NCI-H1048 (cell line): Measurements from ENCODE around the gene CLASP1.
"Not testable (repeated sequence)": the region's sequence is repeated elsewhere in the genome, so short reads cannot be mapped to it uniquely, and the experiment has no call there.

ENCODE experiments used
- DNase-seq: peaks from one replicate; lab custom pipeline; 2025; lab: John Stamatoyannopoulos, UW

CLASP1 gene

GRCh38 chr2:121349721-121350401, 299.4 kb downstream of the CLASP1 start:
- DNase-seq = no peak

DNA sequence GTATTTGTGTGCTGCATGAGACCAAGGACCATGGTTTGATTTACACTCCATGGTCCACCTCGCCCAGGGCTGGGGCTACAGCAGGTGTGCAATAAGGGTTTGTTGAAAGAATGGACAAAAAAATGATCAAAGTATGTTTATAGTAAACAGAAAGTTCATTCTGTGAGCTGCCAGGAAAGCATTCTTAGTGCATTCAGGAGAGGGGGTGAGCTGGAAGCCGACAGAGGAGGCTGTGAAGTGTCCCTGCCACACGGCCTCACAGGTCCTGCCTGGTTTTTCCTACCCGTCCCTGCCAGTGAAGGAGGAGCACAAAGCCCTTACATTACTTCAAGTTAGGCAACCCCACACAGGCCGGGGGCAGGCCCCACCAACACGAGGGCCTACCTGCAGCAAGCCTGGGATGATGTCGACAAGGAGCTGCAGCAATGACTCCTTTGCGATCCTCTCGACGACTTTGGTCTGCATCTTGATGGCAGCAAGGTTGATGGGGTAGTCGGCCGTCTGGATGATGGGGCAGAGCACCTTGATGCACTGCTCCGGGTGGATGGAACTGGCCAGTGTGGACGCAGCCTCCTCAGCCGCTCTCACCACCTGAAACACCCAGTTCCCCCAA, 301.0 kb downstream of the CLASP1 start:
- DNase-seq = no peak

- no peak for DNase-seq
Observed at GRCh38 chr2:121346859-121347258, 302.4 kb downstream of the CLASP1 start.

GRCh38 chr2:121346407-121346806, 302.9 kb downstream of the CLASP1 start:
- DNase-seq = no peak

GRCh38 chr2:121345887-121346286, 303.4 kb downstream of the CLASP1 start:
- DNase-seq = no peak

GRCh38 chr2:121345101-121345500, 304.2 kb downstream of the CLASP1 start:
- DNase-seq = no peak

GRCh38 chr2:121343828-121344399, 305.3 kb downstream of the CLASP1 start:
- not testable (repeated sequence) for DNase-seq

- no peak for DNase-seq
Observed at GRCh38 chr2:121343191-121343590, 306.1 kb downstream of the CLASP1 start.

DNA sequence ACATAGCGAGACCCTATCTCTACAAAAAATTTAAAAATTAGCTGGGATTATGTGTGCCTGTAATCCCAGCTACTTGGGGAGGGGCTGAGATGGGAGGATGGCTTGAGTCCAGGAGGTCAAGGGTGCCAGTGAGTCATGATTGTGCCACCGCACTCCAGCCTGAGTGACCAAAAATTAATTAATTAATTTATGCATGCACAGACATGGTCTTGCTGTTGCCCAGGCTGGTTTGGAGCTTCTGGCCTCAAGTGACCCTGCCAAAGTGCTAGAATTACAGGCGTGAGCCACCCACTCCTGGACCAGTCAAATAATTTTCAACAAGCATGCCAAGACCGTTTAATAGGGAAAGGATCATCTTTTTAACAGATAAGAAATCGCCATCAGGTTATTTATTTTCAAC, 306.5 kb downstream of the CLASP1 start:
- no peak for DNase-seq

GRCh38 chr2:121340926-121341325, 308.3 kb downstream of the CLASP1 start:
- no peak for DNase-seq

- no peak for DNase-seq
Observed at GRCh38 chr2:121338281-121338680, 311.0 kb downstream of the CLASP1 start.

- DNase-seq = no peak
Observed at GRCh38 chr2:121336528-121337294, 312.6 kb downstream of the CLASP1 start.

- DNase-seq = no peak
Observed at GRCh38 chr2:121335294-121336290, 313.7 kb downstream of the CLASP1 start.

- no peak for DNase-seq
Observed at GRCh38 chr2:121334581-121335293, 314.5 kb downstream of the CLASP1 start.

GRCh38 chr2:121333834-121334558, 315.3 kb downstream of the CLASP1 start:
- no peak for DNase-seq

GRCh38 chr2:121333231-121333630, 316.0 kb downstream of the CLASP1 start:
- no peak for DNase-seq

DNA sequence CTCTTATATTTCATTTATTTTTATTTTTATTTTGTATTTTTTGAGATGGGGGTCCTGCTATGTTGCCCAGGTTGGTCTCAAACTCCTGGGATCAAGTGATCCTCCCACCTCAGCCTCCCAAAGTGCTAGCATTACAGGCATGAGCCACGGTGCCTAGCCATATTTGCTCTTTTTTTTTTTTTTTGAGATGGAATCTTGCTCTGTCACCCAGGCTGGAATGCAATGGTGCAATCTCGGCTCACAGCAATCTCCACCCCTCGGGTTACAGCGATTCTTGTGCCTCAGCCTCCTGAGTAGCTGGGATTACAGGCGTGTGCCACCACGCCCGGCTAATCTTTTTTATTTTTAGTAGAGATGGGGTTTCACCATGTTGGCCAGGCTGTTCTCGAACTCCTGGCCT, 317.9 kb downstream of the CLASP1 start:
- DNase-seq = not testable (repeated sequence)

DNA sequence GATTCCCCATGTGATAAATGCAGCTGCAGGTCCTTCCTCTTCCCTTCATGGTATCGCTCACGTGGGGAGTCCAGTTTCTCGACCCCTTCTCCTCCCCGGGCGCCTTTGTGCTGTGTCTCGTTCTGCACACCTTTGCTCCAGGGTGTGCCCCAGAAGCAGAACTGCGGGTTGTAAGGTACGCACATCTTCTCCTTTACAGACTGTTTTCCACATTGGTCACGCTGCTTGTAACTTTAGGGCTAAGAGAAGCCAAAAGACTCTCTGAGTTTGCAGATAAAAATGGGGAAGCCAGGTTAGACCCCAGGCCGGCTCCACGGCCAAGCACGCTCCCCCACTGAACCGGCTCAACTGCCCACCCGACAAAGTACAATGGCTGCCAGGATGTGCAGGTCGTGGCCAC, 318.3 kb downstream of the CLASP1 start:
- DNase-seq = no peak

- DNase-seq = no peak
Observed at GRCh38 chr2:121329786-121330185, 319.5 kb downstream of the CLASP1 start.

DNA sequence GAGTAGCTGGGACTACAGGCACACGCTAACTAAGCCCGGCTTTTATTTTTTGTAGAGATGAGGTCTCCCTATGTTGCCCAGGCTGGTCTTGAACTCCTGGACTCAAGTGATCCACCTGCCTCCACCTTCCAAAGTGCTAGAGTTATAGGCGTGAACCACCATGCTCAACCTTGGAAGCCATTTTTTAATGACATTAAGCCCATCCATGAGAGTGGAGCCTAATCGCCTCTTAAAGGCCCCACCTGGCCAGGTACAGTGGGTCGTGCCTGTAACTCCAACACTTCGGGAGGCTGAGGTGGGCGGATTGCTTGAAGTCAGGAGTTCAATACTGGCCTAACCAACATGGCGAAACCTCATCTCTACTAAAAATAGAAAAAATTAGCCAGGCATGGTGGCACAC, 322.6 kb downstream of the CLASP1 start:
- no peak for DNase-seq
